Measurements from ENCODE around the gene ALOXE3. TPM values are rescaled to one million over a fixed set of nuclear protein-coding genes. Genes with fewer than 3 reads are reported as not detected.
A peak's percentile ranks its signal among the peaks of the same experiment; 100 is the strongest.
"Not testable (repeated sequence)": the region's sequence is repeated elsewhere in the genome, so short reads cannot be mapped to it uniquely, and the experiment has no call there.

Gene ALOXE3
- total RNA-seq, 2 donors from 2014 or later = not detected

DNA sequence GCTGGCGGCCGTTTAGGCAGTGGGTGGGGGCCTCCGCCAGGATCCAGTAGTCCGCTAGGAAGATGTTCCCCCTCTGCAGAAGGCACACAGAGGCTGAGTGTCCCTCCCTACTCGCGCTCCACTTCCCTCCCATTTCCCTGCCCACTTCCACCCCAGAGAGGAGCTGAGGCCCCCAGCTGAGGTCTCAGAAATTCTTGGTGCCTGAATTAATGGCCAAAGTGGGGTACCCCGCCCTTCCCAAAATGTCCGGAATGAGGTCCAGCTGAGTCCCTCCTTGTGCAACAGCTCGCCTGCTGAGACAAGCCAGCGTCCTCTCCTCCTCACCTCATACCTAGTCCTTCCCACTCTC is 7.9 kb downstream of the ALOXE3 start:
- intact Hi-C loops (cut with DNase I, micrococcal nuclease) = no loop called here
- ATAC-seq = no peak
- no peak for DNase-seq

DNA sequence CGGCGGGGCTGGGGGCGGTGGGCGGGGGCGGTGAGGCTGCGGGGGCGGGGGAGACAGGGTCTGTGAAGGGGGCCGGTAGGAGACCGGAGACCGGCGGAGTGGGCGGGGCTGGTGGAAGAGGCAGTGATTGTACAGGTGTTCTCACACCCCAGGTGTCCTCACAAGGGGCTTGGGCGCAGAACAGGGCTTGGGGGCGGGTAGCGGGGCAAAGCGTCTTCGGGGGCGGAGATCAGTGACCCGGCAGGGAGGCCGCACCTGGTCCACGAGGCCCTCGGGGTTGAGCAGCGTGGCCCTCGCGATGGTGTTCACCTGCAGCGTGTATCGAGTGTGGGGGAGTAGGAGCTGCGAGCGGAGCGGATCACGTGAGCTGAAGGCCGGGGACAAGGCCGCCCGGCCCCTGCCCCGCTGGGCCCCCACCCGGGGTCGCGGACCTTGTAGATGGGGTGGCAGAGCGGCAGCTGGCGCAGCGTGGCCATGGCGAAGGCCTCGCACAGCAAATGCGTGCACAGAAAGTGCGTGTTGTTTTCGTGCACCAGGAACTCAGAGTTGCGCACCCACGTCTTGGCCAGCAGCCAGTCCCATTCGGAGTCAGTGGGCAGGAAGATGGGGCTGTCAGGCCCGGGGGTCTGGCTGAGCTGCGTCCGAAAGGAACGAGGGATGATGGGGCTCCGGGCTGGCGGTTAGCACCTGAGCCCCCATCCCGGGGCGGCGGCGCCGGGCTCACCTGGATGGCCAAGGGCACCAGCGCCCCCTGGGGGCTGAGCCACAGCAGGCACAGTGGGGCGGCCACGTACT is 8.5 kb downstream of the ALOXE3 start:
- DNase-seq (peak; percentile 43 to 83), ATAC-seq (peak; percentile 95)
- intact Hi-C loops (cut with DNase I, micrococcal nuclease) = no loop called here

DNA sequence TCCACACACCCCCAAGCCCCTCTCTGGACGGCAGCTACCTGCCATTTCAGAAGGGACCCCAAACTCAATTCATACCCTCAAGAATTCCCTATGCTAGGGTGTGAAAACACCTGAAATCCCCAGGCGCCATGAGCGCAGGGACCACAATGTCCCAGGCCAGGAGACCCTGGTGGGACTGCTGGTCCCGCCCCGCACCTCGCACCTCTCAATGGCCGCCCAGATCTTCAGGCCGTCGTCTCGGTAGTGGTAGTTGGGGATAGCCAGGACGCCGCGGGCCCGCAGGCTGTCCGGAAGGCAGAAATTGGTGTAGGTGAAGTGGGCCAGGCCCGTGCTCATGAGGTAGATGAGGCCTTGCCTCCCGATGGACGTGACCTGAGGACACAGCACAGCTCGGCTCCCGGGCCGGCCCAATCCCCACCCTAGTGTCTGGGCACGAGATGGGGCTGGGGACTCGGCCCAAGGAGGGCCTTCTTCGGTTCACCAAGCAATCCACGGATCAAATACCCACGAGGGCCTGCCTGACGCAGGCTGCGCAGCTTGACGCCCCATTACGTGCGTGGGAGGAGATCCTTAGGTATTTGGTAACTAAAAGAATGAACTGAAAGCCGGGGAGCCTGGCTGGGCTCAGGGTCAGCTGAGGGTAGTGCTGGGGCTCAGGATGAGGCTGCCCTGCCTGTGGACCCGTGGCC is 9.2 kb downstream of the ALOXE3 start:
- intact Hi-C loops (cut with DNase I, micrococcal nuclease) = no loop called here
- no peak for DNase-seq
- ATAC-seq = no peak

- intact Hi-C loops (cut with DNase I, micrococcal nuclease); DNase-seq; ATAC-seq: not testable (repeated sequence)
These were observed 11.3 kb downstream of the ALOXE3 start for GRCh38 chr17:8106980-8107379.

DNA sequence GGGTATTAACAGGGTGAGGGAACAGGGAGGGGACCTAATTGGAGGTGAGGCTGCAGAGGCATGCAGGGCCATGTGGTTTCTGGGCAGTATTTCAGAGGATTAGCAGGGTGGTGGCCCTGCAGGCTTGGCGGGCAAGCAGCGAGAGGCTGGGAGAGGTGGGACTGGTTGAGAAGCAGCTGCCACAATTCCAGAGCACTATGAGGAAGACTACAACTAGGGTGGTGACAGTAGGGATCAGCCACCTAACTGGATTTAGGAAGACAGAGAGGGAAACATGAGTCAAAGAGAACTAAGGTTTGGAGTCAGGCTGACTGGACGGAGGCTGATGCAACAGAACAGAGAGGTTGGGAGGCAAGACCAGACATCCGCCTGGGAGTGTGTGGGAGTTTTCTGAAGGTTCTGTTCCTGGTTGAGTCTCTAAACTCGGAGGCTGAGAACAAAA is 12.3 kb downstream of the ALOXE3 start:
- intact Hi-C loops (cut with DNase I, micrococcal nuclease) = no loop called here
- no peak for DNase-seq
- ATAC-seq = no peak

DNA sequence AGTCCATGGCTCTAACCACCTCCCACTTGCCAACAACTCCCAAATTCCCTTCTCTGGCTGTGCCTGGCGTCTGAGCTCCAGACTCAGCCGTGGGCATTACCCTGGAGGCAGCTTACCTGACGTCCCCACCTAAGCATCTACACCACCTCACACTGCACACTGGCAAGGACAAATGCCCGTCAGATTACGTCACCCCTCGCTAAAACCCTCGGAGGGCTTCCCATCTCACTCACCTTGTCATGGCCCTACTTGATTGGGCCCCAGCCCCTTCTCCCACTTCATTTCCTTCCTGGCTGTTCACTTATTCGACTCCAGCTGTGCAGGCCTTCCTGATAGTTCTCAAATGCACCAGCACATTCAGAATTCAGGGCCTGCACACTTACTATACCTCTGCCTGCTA is 13.4 kb downstream of the ALOXE3 start:
- ATAC-seq = no peak
- no peak for DNase-seq
- intact Hi-C loops (cut with DNase I, micrococcal nuclease) = no loop called here

DNA sequence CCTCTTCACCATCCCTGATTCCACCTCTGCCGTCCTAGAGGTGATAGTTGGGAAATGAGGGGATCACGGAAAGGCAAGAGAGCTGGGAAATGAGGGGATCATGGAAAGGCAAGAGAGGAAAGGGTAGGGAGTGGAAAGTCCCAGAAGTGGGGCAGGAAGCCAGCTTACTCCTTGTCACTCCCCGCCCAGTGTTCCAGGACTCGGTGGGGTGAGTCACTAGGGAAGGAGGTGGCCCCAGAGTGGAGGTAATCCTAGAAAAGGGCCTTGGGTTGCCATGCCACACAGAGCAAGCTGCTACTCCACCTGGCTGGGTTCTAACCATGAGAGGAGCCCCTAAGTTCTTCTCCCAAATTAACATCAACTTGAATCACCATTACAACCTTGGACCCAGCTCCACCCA is 14.8 kb downstream of the ALOXE3 start:
- DNase-seq = no peak
- intact Hi-C loops (cut with DNase I, micrococcal nuclease) = no loop called here
- ATAC-seq = peak; percentile 42

DNA sequence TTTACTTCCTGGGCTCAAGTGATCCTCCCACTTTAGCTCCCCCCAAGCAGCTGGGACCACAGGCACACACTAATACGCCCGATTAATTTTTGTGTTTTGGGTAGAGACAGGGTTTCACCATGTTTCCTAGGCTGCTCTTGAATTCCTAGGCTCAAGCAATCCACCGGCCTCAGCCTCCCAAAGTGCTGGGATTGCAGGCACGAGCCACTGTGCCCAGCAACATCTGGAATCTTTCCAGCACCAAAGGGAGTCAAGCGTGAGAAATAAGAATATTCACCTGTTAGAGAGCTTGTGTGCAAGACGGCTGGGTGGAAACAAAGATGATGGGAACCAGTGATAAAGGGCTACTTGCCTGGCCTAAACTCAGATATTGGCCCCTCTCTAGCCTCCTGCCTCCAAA is 16.6 kb downstream of the ALOXE3 start:
- intact Hi-C loops (cut with DNase I, micrococcal nuclease) = no loop called here
- ATAC-seq (no peak), DNase-seq (no peak)

GRCh38 chr17:8100763-8101162 is 17.6 kb downstream of the ALOXE3 start:
- no peak for DNase-seq
- no peak for ATAC-seq
- intact Hi-C loops (cut with DNase I, micrococcal nuclease) = no loop called here

DNA sequence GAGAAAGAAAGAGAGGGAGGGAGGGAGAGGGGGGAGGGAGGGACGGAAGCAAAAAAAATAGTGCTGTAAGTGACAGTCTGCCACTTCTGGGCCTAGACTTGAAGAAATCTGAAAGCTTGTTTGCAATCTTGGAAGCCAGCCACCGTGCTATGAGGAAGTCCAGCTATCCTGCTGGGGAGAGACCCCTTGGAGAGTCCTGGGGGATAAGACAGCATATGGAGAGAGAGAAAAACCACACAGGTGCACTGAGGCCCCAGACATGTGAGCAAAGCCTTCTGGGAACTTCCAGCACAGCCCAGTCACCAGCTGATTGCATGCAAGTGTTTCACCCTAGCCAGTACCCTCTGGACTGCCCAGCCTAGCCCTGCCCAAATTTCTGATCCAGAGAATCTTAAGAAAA is 18.2 kb downstream of the ALOXE3 start:
- ATAC-seq = no peak
- DNase-seq = no peak

GRCh38 chr17:8096541-8096940 is 21.8 kb downstream of the ALOXE3 start:
- DNase-seq (no peak), ATAC-seq (no peak)
- intact Hi-C loops (cut with DNase I, micrococcal nuclease) = no loop called here

More for the DNA sequence above, 18.2 kb downstream of the ALOXE3 start:
- intact Hi-C loops (cut with DNase I, micrococcal nuclease) = no loop called here

GRCh38 chr17:8095361-8095760 is 23.0 kb downstream of the ALOXE3 start:
- no peak for DNase-seq
- no peak for ATAC-seq
- intact Hi-C loops (cut with DNase I, micrococcal nuclease) = no loop called here

GRCh38 chr17:8091033-8091687 is 27.2 kb downstream of the ALOXE3 start:
- ATAC-seq = no peak
- no peak for DNase-seq
- intact Hi-C loops (cut with DNase I, micrococcal nuclease) = no loop called here

- ATAC-seq (no peak), DNase-seq (no peak)
- intact Hi-C loops (cut with DNase I, micrococcal nuclease) = loop anchor here in 1 of 2 donors (10.0 kb wide), 1 partner anchor 215 kb away; no protein-coding TSS in a partner anchor
These were observed 28.6 kb downstream of the ALOXE3 start for GRCh38 chr17:8089728-8090127.

- DNase-seq (no peak), ATAC-seq (no peak)
- intact Hi-C loops (cut with DNase I, micrococcal nuclease) = loop anchor here in 1 of 2 donors (10.0 kb wide), 1 partner anchor 217 kb away; no protein-coding TSS in a partner anchor
These were observed 30.4 kb downstream of the ALOXE3 start for GRCh38 chr17:8087952-8088230.

GRCh38 chr17:8087075-8087951 is 31.0 kb downstream of the ALOXE3 start, which contains the start of gene ALOX12B:
Gene ALOX12B, minus strand, starts transcription at chr17:8087716. Its CDS starts 274 bp downstream, at chr17:8087442.
- no peak for ATAC-seq
- DNase-seq = no peak
- intact Hi-C loops (cut with DNase I, micrococcal nuclease) = loop anchor here in 1 of 2 donors (10.0 kb wide), 1 partner anchor 217 kb away; no protein-coding TSS in a partner anchor

DNA sequence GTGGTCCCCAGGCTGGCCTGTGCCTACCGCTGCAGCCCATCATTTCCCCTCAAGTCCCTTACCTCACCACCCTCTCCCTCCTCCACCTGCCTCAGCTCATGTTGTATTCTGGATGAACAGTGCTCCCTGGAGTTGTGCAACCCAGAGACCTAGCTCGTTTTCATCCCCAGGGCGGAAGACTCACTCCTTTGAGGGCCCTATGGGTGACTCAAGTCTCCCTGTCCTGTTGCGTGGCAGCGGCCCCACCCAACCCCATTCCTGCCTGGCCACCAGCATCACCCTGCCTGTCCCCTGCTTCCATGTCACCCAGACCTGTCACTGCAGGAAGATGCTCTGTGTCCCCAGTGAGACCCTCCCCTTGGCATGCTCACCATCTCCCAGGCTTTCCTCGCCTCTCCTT is 34.1 kb downstream of the ALOXE3 start:
- DNase-seq = no peak
- intact Hi-C loops (cut with DNase I, micrococcal nuclease) = loop anchor here in 1 of 2 donors (10.0 kb wide), 1 partner anchor 221 kb away; no protein-coding TSS in a partner anchor
- no peak for ATAC-seq

DNA sequence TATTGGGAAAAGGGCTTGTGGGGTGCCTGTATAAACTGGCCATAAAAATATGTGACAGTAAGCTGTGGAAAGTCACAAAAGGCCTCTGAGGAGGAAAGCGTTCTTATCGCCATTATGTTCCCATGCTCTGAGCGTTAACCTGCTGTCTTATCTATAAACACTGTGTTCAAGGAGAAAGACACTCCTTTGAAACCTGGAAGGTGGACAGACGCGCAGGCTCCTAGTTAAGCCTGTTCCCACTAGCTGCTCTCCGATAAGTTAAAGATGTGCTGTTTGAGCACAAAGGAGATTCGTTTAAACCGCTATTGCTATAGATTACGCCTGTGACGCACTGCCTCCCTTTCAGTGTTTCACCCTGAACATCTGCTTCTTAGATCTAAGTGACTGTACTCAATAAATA is 36.0 kb downstream of the ALOXE3 start:
- intact Hi-C loops (cut with DNase I, micrococcal nuclease) = loop anchor here in 1 of 2 donors (10.0 kb wide), 1 partner anchor 223 kb away; no protein-coding TSS in a partner anchor

DNA sequence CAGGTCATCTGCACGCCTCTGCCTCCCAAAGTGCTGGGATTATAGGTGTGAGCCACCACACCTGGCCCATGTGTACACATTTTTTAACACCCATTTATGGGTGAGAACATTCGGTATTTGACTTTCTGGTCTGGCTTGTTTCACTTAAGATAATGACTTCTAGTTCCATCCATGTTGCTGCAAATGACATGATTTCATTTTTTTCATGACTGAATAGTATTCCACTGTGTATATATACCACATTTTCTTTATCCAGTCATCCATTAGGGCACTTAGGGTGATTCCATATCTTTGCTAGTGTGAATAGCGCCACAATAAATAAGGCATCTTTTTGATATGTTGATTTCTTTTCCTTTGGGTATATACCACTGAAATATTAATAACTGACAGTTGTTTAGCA is 36.4 kb downstream of the ALOXE3 start:
- no peak for ATAC-seq
- intact Hi-C loops (cut with DNase I, micrococcal nuclease) = loop anchor here in 1 of 2 donors (10.0 kb wide), 1 partner anchor 223 kb away; no protein-coding TSS in a partner anchor
- no peak for DNase-seq

More for the DNA sequence above, 36.0 kb downstream of the ALOXE3 start:
- no peak for ATAC-seq
- DNase-seq = no peak

Measured in left colon (tissue), 2 donors.